H9 (cell line): Measurements from ENCODE around the gene ERCC8. TPM values are rescaled to one million over a fixed set of nuclear protein-coding genes. Genes with fewer than 3 reads are reported as not detected.
A peak's percentile ranks its signal among the peaks of the same experiment; 100 is the strongest.

Experiments used
- DNase-seq: peaks from one replicate; pipeline ENCODE4 v3.0.0-alpha.2; 2017
- H2AFZ ChIP-seq: one replicate; pipeline ENCODE4 v1.6.1; 2013; ENCODE audit warnings: mild to moderate bottlenecking, low read length, control low read depth, moderate library complexity
- H2AK5ac ChIP-seq: 2 replicates; pipeline ENCODE4 v1.6.1; 2013; ENCODE audit warnings: low read length, control low read depth, mixed read lengths; ENCODE audit not compliant: insufficient read length
- H2BK120ac ChIP-seq: one replicate; pipeline ENCODE4 v1.6.1; 2013; ENCODE audit warnings: low read depth, mild to moderate bottlenecking, low read length, control low read depth, inconsistent platforms; ENCODE audit not compliant: poor library complexity, severe bottlenecking
- H2BK12ac ChIP-seq: 2 replicates; pipeline ENCODE4 v1.6.1; 2013; ENCODE audit warnings: low read length, control low read depth, mixed read lengths, low read depth; ENCODE audit not compliant: insufficient read length
- H2BK15ac ChIP-seq: 2 replicates; pipeline ENCODE4 v1.6.1; 2013; ENCODE audit warnings: low read depth, low read length, control low read depth
- H2BK20ac ChIP-seq: one replicate; pipeline ENCODE4 v1.6.1; 2013; ENCODE audit warnings: low read depth, mild to moderate bottlenecking, low read length, control low read depth, inconsistent platforms; ENCODE audit not compliant: poor library complexity, severe bottlenecking
- H2BK5ac ChIP-seq: 2 replicates; pipeline ENCODE4 v1.6.1; 2013; ENCODE audit warnings: low read length, control low read depth, mixed read lengths; ENCODE audit not compliant: insufficient read length
- H3K14ac ChIP-seq: 2 replicates; pipeline ENCODE4 v1.6.1; 2013; ENCODE audit warnings: low read length, control low read depth; ENCODE audit not compliant: insufficient read depth
- H3K18ac ChIP-seq: 2 replicates; pipeline ENCODE4 v1.6.1; 2013; ENCODE audit warnings: low read depth, mild to moderate bottlenecking, mixed read lengths, low read length, control low read depth; ENCODE audit not compliant: insufficient read length
- H3K23ac ChIP-seq: 2 replicates; pipeline ENCODE4 v1.6.1; 2013; ENCODE audit warnings: low read length, control low read depth, mixed read lengths, low read depth; ENCODE audit not compliant: insufficient read length
- H3K23me2 ChIP-seq: 2 replicates; pipeline ENCODE4 v1.6.1; 2013; ENCODE audit warnings: low read depth, mild to moderate bottlenecking, mixed read lengths, low read length, control low read depth; ENCODE audit not compliant: insufficient read length, poor library complexity, severe bottlenecking
- H3K27ac ChIP-seq: 2 replicates; pipeline ENCODE4 v1.5.1; 2013; ENCODE audit warnings: low read length, control low read depth, mixed read lengths, low read depth; ENCODE audit not compliant: insufficient read length
- H3K27me3 ChIP-seq: 2 replicates; pipeline ENCODE4 v1.6.1; 2013; ENCODE audit warnings: low read length, control low read depth, inconsistent platforms; ENCODE audit not compliant: insufficient read depth
- H3K4ac ChIP-seq: 2 replicates; pipeline ENCODE4 v1.6.1; 2013; ENCODE audit warnings: low read depth, mild to moderate bottlenecking, control low read depth, inconsistent platforms, low read length, moderate library complexity
- H3K4me1 ChIP-seq: 2 replicates; pipeline ENCODE4 v1.6.1; 2013; ENCODE audit warnings: low read length, control low read depth, inconsistent platforms; ENCODE audit not compliant: insufficient read depth
- H3K4me2 ChIP-seq: 2 replicates; pipeline ENCODE4 v1.6.1; 2013; ENCODE audit warnings: low read length, control low read depth, mixed read lengths; ENCODE audit not compliant: insufficient read length, insufficient read depth
- H3K56ac ChIP-seq: 2 replicates; pipeline ENCODE4 v1.6.1; 2013; ENCODE audit warnings: low read depth, mild to moderate bottlenecking, mixed read lengths, low read length, control low read depth; ENCODE audit not compliant: insufficient read length
- H3K79me1 ChIP-seq: 2 replicates; pipeline ENCODE4 v1.6.1; 2013; ENCODE audit warnings: low read depth, mild to moderate bottlenecking, moderate library complexity, low read length, control low read depth, inconsistent platforms; ENCODE audit not compliant: insufficient read depth, poor library complexity, severe bottlenecking
- H3K79me2 ChIP-seq: 2 replicates; pipeline ENCODE4 v1.6.1; 2013; ENCODE audit warnings: low read length, control low read depth, inconsistent platforms; ENCODE audit not compliant: insufficient read depth
- H3K9ac ChIP-seq: 2 replicates; pipeline ENCODE4 v1.6.1; 2013; ENCODE audit warnings: low read length, control low read depth, mixed read lengths; ENCODE audit not compliant: insufficient read length; ENCODE audit errors: extremely low read depth
- H3K9me3 ChIP-seq: one replicate; pipeline ENCODE4 v1.6.1; 2013; ENCODE audit warnings: low read depth, low read length, inconsistent platforms; ENCODE audit not compliant: control insufficient read depth
- H3T11ph ChIP-seq: one replicate; pipeline ENCODE4 v1.6.1; 2013; ENCODE audit warnings: mild to moderate bottlenecking, low read length, control low read depth, inconsistent platforms
- H4K20me1 ChIP-seq: one replicate; pipeline ENCODE4 v1.6.1; 2013; ENCODE audit not compliant: control insufficient read depth, insufficient read length, insufficient read depth
- H4K5ac ChIP-seq: 2 replicates; pipeline ENCODE4 v1.6.1; 2013; ENCODE audit warnings: low read depth, mild to moderate bottlenecking, mixed read lengths, low read length, control low read depth; ENCODE audit not compliant: insufficient read length
- H4K8ac ChIP-seq: replicated peaks from 2 replicates; pipeline ENCODE4 v1.6.1; 2013; ENCODE audit warnings: low read length, control low read depth, mixed read lengths, low read depth; ENCODE audit not compliant: insufficient read length
- H4K91ac ChIP-seq: 2 replicates; pipeline ENCODE4 v1.6.1; 2013; ENCODE audit warnings: low read depth, mild to moderate bottlenecking, moderate library complexity, mixed read lengths, low read length, control low read depth; ENCODE audit not compliant: insufficient read length
- H3K27ac Mint-ChIP-seq, 3 experiments: 2 replicates in 2 of 3; 3 replicates in 1 of 3; pipeline ENCODE4 v1.8.0; 2020 to 2021; ENCODE audit warnings: mixed read lengths in 3 of 3, mild to moderate bottlenecking in 1 of 3, moderate library complexity in 1 of 3
- H3K27me3 Mint-ChIP-seq: 2 replicates; pipeline ENCODE4 v1.8.0; 2021; ENCODE audit warnings: low read depth, mild to moderate bottlenecking, moderate library complexity, mixed read lengths
- H3K36me3 Mint-ChIP-seq, 3 experiments: 2 replicates in 2 of 3; 3 replicates in 1 of 3; pipeline ENCODE4 v1.8.0; 2020 to 2021; ENCODE audit warnings: low read depth in 3 of 3, mixed read lengths in 3 of 3; ENCODE audit not compliant: insufficient read depth in 1 of 3
- H3K4me1 Mint-ChIP-seq, 2 experiments: 2 replicates each; pipeline ENCODE4 v1.8.0; 2020; ENCODE audit warnings: mixed read lengths in 2 of 2
- H3K4me3 Mint-ChIP-seq, 2 experiments: 2 replicates in 1 of 2; 3 replicates in 1 of 2; pipeline ENCODE4 v1.8.0; 2020 to 2021; ENCODE audit warnings: mild to moderate bottlenecking in 2 of 2, mixed read lengths in 2 of 2, moderate library complexity in 1 of 2
- H3K9me3 Mint-ChIP-seq, 2 experiments: 2 replicates in 1 of 2; 3 replicates in 1 of 2; pipeline ENCODE4 v1.8.0; 2020; ENCODE audit warnings: mild to moderate bottlenecking in 2 of 2, mixed read lengths in 2 of 2, moderate library complexity in 1 of 2
- CTCF ChIP-seq: fragments of 200-600 bp; sonication (generic); conservative IDR thresholded peaks from 3 replicates; pipeline ENCODE4 v1.8.0; 2021; ENCODE audit warnings: antibody characterized with exemption, mild to moderate bottlenecking
- WGBS: extraction: QIAGEN DNeasy Blood & Tissue Kit; methylation state at CpG from one replicate; pipeline ENCODE4 v1.1.7; 2013; ENCODE audit warnings: missing lambda C conversion rate, low lambda C conversion rate, mixed read lengths; ENCODE audit not compliant: insufficient read length; ENCODE audit errors: extremely low coverage; 5-methylcytosine and 5-hydroxymethylcytosine counted together
- total RNA-seq: library from RNA; stranded (reverse); gene quantifications from 2 replicates; pipeline ENCODE4 v1.2.1, GENCODE V29; 2021

The ERCC8 gene
- total RNA-seq, 1 experiment from 2014 or later, result 18.0 TPM

GRCh38 chr5:60960591-60960990, 15.7 kb upstream of the ERCC8 start:
- no peak overlapping the region for H3K18ac ChIP-seq
- H3K36me3 Mint-ChIP-seq, result peaks cover 0 to 13% (median 5%) of the 10 kb centered on the region in 3 experiments; a peak in 5 of 7 replicates
- no peak overlapping the region for H3K4me3 Mint-ChIP-seq
- H3K79me1 ChIP-seq, result peaks cover 5% of the 10 kb centered on the region
- no peak overlapping the region for H2AFZ ChIP-seq
- H3K27me3 ChIP-seq, result no peaks in the 10 kb centered on the region
- H3K4ac ChIP-seq, result no peak overlapping the region
- no peak overlapping the region for H2AK5ac ChIP-seq
- H3K9ac ChIP-seq, result no peak overlapping the region
- no peaks in the 10 kb centered on the region for H3K9me3 ChIP-seq
- H3K4me1 ChIP-seq, result no peaks in the 10 kb centered on the region
- no peak for DNase-seq
- H3K4me1 Mint-ChIP-seq, result no peaks in the 10 kb centered on the region
- H3K4me2 ChIP-seq, result no peak overlapping the region
- H3K9me3 Mint-ChIP-seq, result peaks cover 5 to 13% of the 10 kb centered on the region in 2 experiments; a peak in 4 of 5 replicates
- H3T11ph ChIP-seq, result no peak overlapping the region
- H3K27ac ChIP-seq, result no peak overlapping the region
- no peak overlapping the region for H2BK15ac ChIP-seq
- peak; percentile 79 for TF ChIP-seq CTCF
- no peak overlapping the region for H4K91ac ChIP-seq
- no peak overlapping the region for H2BK120ac ChIP-seq
- no peak overlapping the region for H3K23ac ChIP-seq
- WGBS, result no CpG with 5 or more reads among the region's 2 CpGs
- H4K5ac ChIP-seq, result no peak overlapping the region
- H3K27me3 Mint-ChIP-seq, result no peaks in the 10 kb centered on the region
- H4K20me1 ChIP-seq, result no peaks in the 10 kb centered on the region
- H2BK12ac ChIP-seq, result no peak overlapping the region
- no peak overlapping the region for H3K56ac ChIP-seq
- H3K23me2 ChIP-seq, result no peaks in the 10 kb centered on the region
- H3K14ac ChIP-seq, result no peak overlapping the region
- no peak overlapping the region for H2BK5ac ChIP-seq
- 0 out of 2 replicates have a peak, but pooled peaks cover 1% of the 10 kb centered on the region for H3K79me2 ChIP-seq
- no peak overlapping the region for H2BK20ac ChIP-seq
- H3K27ac Mint-ChIP-seq, result no peak overlapping the region; a peak in 1 of 7 replicates
- no peak overlapping the region for H4K8ac ChIP-seq
